ENCODE data around the gene SLC36A3. TPM values are rescaled to one million over a fixed set of nuclear protein-coding genes. Genes with fewer than 3 reads are reported as not detected.

Gene SLC36A3
- total RNA-seq, 1 donor from 2014 or later: not detected

- Mint-ChIP-seq H3K4me1 (ENCODE audit: low read depth) (peaks cover 4% of the 10 kb centered on the region), H3K4me3 (ENCODE audit: low read depth) (no peak overlapping the region), H3K9me3 (ENCODE audit: low read depth) (no peaks in the 10 kb centered on the region), H3K27me3 (peaks cover 51% of the 10 kb centered on the region), H3K36me3 (ENCODE audit: insufficient read depth) (no peaks in the 10 kb centered on the region), H3K27ac (no peak overlapping the region)
- no peak for TF ChIP-seq CTCF (IDR thresholded peaks at IDR 0.05; ENCODE audit: unreplicated experiment)
- no peak for DNase-seq (ENCODE audit: low spot score, unreplicated experiment)
Observed at GRCh38 chr5:151345187-151345807, 41.7 kb upstream of the SLC36A3 start.

GRCh38 chr5:151344088-151344487 lies 40.5 kb upstream of the SLC36A3 start:
- Mint-ChIP-seq H3K27ac (no peak overlapping the region), H3K36me3 (ENCODE audit: insufficient read depth) (no peaks in the 10 kb centered on the region), H3K4me1 (ENCODE audit: low read depth) (peaks cover 4% of the 10 kb centered on the region), H3K9me3 (ENCODE audit: low read depth) (no peaks in the 10 kb centered on the region), H3K27me3 (peaks cover 52% of the 10 kb centered on the region), H3K4me3 (ENCODE audit: low read depth) (no peak overlapping the region)
- TF ChIP-seq CTCF (IDR thresholded peaks at IDR 0.05; ENCODE audit: unreplicated experiment): no peak
- DNase-seq (ENCODE audit: low spot score, unreplicated experiment): no peak

GRCh38 chr5:151340004-151340403 lies 36.4 kb upstream of the SLC36A3 start:
- Mint-ChIP-seq H3K36me3 (ENCODE audit: insufficient read depth) (no peaks in the 10 kb centered on the region), H3K4me1 (ENCODE audit: low read depth) (peaks cover 4% of the 10 kb centered on the region), H3K27me3 (peaks cover 28% of the 10 kb centered on the region), H3K27ac (no peak overlapping the region), H3K9me3 (ENCODE audit: low read depth) (no peaks in the 10 kb centered on the region), H3K4me3 (ENCODE audit: low read depth) (no peak overlapping the region)
- DNase-seq (ENCODE audit: low spot score, unreplicated experiment): no peak
- no peak for TF ChIP-seq CTCF (IDR thresholded peaks at IDR 0.05; ENCODE audit: unreplicated experiment)

- H3K4me1 Mint-ChIP-seq (ENCODE audit: low read depth): no peaks in the 10 kb centered on the region
- TF ChIP-seq CTCF (IDR thresholded peaks at IDR 0.05; ENCODE audit: unreplicated experiment): no peak
- H3K27ac Mint-ChIP-seq: no peak overlapping the region
- DNase-seq (ENCODE audit: low spot score, unreplicated experiment): no peak
- no peak overlapping the region for H3K4me3 Mint-ChIP-seq (ENCODE audit: low read depth)
- no peaks in the 10 kb centered on the region for H3K9me3 Mint-ChIP-seq (ENCODE audit: low read depth)
- no peaks in the 10 kb centered on the region for H3K36me3 Mint-ChIP-seq (ENCODE audit: insufficient read depth)
- peaks cover 23% of the 10 kb centered on the region for H3K27me3 Mint-ChIP-seq
Observed at GRCh38 chr5:151338734-151339133, 35.2 kb upstream of the SLC36A3 start.

GRCh38 chr5:151332857-151333256 lies 29.3 kb upstream of the SLC36A3 start:
- DNase-seq (ENCODE audit: low spot score, unreplicated experiment): no peak
- no peaks in the 10 kb centered on the region for H3K9me3 Mint-ChIP-seq (ENCODE audit: low read depth)
- no peaks in the 10 kb centered on the region for H3K27me3 Mint-ChIP-seq

More at GRCh38 chr5:151332857-151333256, 29.3 kb upstream of the SLC36A3 start:
- no peak for TF ChIP-seq CTCF (IDR thresholded peaks at IDR 0.05; ENCODE audit: unreplicated experiment)
- H3K4me1 Mint-ChIP-seq (ENCODE audit: low read depth): no peaks in the 10 kb centered on the region
- no peak overlapping the region for H3K27ac Mint-ChIP-seq
- no peak overlapping the region for H3K4me3 Mint-ChIP-seq (ENCODE audit: low read depth)
- no peaks in the 10 kb centered on the region for H3K36me3 Mint-ChIP-seq (ENCODE audit: insufficient read depth)

Measured in progenitor cell of endocrine pancreas (in vitro differentiated cells).